K562 (cell line): ENCODE measurements around the gene ABLIM2. TPM values are rescaled to one million over a fixed set of nuclear protein-coding genes. Genes with fewer than 3 reads are reported as not detected.

Experiments
- ARID3B ChIP-seq: fragments of 250-450 bp; sonication (Bioruptor Pico); IDR thresholded peaks from 2 replicates; pipeline ENCODE4 v1.4.0; 2020; ENCODE audit warnings: borderline replicate concordance
- CBFA2T2 ChIP-seq: fragments of 450-650 bp; conservative IDR thresholded peaks from 2 replicates; pipeline ENCODE4 v1.6.1; 2017; ENCODE audit warnings: mild to moderate bottlenecking
- CSDE1 ChIP-seq, 2 experiments: fragments of 450-650 bp; IDR thresholded peaks; 2 replicates each; pipeline ENCODE4 v1.6.1; 2016; ENCODE audit warnings: mild to moderate bottlenecking in 1 of 2
- MEIS2 ChIP-seq: fragments of 450-650 bp; IDR thresholded peaks from 2 replicates; pipeline ENCODE4 v1.6.1; 2014; ENCODE audit warnings: mild to moderate bottlenecking; ENCODE audit not compliant: partially characterized antibody
- NFRKB ChIP-seq: fragments of 450-650 bp; IDR thresholded peaks from 2 replicates; pipeline ENCODE4 v1.6.1; 2016; ENCODE audit warnings: low read depth
- SMARCE1 ChIP-seq: fragments of 450-650 bp; IDR thresholded peaks from 2 replicates; pipeline ENCODE4 v1.7.1; 2016; ENCODE audit warnings: mild to moderate bottlenecking
- ZBTB33 ChIP-seq: sonication (generic); formaldehyde crosslinking; IDR thresholded peaks from 2 replicates; pipeline ENCODE4 v1.8.1; 2023; ENCODE audit warnings: mild to moderate bottlenecking, missing genetic modification reagents
- ZEB2 ChIP-seq: fragments of 450-650 bp; IDR thresholded peaks from 2 replicates; pipeline ENCODE4 v1.6.1; 2016
- polyA plus RNA-seq, 8 experiments: library from polyadenylated mRNA; depleted of rRNA in 4 of 8; stranded (reverse) in 5 of 8; unstranded in 3 of 8; fragments of >200 nt; fragmentation: Nextera tagmentation in 2 of 8; fragmentation: Illumina TruSeq in 1 of 8; extraction: Ambion mirVana in 2 of 8; extraction: Trizol in 1 of 8; gene quantifications; 2 replicates each; pipeline versions ENCODE4 v1.2.1 to v1.2.3, GENCODE V29; 2011 to 2014; ENCODE audit warnings: inconsistent platforms in 1 of 8, missing spikeins in 1 of 8
- total RNA-seq, 7 experiments: library from RNA; depleted of rRNA in 6 of 7; stranded (reverse); fragments of >200 nt in 6 of 7; fragmentation: Illumina TruSeq in 2 of 7; extraction: Trizol in 2 of 7; gene quantifications; 2 replicates each; pipeline versions ENCODE4 v1.2.1 to v1.2.3, GENCODE V29; 2011 to 2021; ENCODE audit warnings: low replicate concordance in 1 of 7
- TF ChIP-seq, protein P1 (sequence below): fragments of 150-350 bp; IDR thresholded peaks from 2 replicates; pipeline ENCODE4 v1.6.1; 2014; ENCODE audit warnings: low read depth, mild to moderate bottlenecking, low read length, borderline replicate concordance

The ABLIM2 gene
- total and polyA plus RNA-seq, 9 of the 15 experiments (the other 6 are each of a cell fraction or from before 2014, with no cell fraction given): not detected

DNA sequence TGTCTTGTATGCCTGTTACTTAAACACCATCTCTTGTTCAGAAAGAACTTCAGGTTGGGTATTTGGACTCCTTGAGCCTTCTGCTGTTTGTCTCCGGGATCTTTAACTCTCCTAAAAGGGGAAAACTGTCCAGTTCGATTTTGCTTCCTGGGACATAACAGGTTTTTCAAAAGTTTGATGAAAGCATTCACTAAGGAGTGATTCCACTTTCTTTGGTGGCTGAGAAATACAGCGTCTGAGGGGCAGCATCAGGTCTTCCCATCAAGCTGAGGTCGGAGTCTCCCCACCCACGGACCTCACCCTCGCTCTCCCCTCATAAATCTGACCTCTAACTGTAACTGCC lies 220.4 kb downstream of the ABLIM2 start (continued):
- TF ChIP-seq ZBTB33: no peak
- TF ChIP-seq CBFA2T2: no peak
- TF ChIP-seq MEIS2: no peak
- TF ChIP-seq, protein P1, sequence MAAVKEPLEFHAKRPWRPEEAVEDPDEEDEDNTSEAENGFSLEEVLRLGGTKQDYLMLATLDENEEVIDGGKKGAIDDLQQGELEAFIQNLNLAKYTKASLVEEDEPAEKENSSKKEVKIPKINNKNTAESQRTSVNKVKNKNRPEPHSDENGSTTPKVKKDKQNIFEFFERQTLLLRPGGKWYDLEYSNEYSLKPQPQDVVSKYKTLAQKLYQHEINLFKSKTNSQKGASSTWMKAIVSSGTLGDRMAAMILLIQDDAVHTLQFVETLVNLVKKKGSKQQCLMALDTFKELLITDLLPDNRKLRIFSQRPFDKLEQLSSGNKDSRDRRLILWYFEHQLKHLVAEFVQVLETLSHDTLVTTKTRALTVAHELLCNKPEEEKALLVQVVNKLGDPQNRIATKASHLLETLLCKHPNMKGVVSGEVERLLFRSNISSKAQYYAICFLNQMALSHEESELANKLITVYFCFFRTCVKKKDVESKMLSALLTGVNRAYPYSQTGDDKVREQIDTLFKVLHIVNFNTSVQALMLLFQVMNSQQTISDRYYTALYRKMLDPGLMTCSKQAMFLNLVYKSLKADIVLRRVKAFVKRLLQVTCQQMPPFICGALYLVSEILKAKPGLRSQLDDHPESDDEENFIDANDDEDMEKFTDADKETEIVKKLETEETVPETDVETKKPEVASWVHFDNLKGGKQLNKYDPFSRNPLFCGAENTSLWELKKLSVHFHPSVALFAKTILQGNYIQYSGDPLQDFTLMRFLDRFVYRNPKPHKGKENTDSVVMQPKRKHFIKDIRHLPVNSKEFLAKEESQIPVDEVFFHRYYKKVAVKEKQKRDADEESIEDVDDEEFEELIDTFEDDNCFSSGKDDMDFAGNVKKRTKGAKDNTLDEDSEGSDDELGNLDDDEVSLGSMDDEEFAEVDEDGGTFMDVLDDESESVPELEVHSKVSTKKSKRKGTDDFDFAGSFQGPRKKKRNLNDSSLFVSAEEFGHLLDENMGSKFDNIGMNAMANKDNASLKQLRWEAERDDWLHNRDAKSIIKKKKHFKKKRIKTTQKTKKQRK: no peak
- no peak for TF ChIP-seq SMARCE1
- TF ChIP-seq ZEB2: no peak
- TF ChIP-seq ARID3B: no peak
- TF ChIP-seq NFRKB: no peak
- no peak for TF ChIP-seq CSDE1 (IDR thresholded peaks at IDR 0.05)
